ENCODE results near the gene INHBB.

- TF ChIP-seq CTCF (IDR thresholded peaks at IDR 0.05): no peak
- no peak for TF ChIP-seq ZFX (IDR thresholded peaks at IDR 0.05; ENCODE audit: borderline replicate concordance)
Observed at GRCh38 chr2:120332384-120332783, 13.6 kb upstream of the INHBB start.
